ENCODE results near the gene KRTAP5-5.

GRCh38 chr11:1650034-1650917 is 20.7 kb downstream of the KRTAP5-5 start:
- TF ChIP-seq POLR2AphosphoS5 (IDR thresholded peaks at IDR 0.05; ENCODE audit: low read depth, low read length) (no peak), TAF1 (IDR thresholded peaks at IDR 0.05; ENCODE audit: borderline replicate concordance, insufficient read depth, low read length) (no peak), SIN3A (IDR thresholded peaks at IDR 0.05; ENCODE audit: borderline replicate concordance, insufficient read depth, low read length) (no peak)
- TF ChIP-seq, protein P1, sequence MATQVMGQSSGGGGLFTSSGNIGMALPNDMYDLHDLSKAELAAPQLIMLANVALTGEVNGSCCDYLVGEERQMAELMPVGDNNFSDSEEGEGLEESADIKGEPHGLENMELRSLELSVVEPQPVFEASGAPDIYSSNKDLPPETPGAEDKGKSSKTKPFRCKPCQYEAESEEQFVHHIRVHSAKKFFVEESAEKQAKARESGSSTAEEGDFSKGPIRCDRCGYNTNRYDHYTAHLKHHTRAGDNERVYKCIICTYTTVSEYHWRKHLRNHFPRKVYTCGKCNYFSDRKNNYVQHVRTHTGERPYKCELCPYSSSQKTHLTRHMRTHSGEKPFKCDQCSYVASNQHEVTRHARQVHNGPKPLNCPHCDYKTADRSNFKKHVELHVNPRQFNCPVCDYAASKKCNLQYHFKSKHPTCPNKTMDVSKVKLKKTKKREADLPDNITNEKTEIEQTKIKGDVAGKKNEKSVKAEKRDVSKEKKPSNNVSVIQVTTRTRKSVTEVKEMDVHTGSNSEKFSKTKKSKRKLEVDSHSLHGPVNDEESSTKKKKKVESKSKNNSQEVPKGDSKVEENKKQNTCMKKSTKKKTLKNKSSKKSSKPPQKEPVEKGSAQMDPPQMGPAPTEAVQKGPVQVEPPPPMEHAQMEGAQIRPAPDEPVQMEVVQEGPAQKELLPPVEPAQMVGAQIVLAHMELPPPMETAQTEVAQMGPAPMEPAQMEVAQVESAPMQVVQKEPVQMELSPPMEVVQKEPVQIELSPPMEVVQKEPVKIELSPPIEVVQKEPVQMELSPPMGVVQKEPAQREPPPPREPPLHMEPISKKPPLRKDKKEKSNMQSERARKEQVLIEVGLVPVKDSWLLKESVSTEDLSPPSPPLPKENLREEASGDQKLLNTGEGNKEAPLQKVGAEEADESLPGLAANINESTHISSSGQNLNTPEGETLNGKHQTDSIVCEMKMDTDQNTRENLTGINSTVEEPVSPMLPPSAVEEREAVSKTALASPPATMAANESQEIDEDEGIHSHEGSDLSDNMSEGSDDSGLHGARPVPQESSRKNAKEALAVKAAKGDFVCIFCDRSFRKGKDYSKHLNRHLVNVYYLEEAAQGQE (IDR thresholded peaks at IDR 0.05; ENCODE audit: insufficient read depth in 1 of 2, low read depth in 2 of 2, low read length in 2 of 2), result no peak

Data from PFSK-1 (cell line).